Natural killer cell (primary cell): ENCODE data around the gene CDKAL1. TPM values are rescaled to one million over a fixed set of nuclear protein-coding genes. Genes with fewer than 3 reads are reported as not detected.
A peak's percentile ranks its signal among the peaks of the same experiment; 100 is the strongest.

Source experiments
- ATAC-seq, 3 donors: fragments of 150-1000 bp in 2 of 3; fragments of 200-7000 bp in 1 of 3; cut with Tn5 transposase; 1 replicate in 1 of 3; 2 replicates in 2 of 3; pipeline ENCODE4 v1.10.0; 2021; ENCODE audit warnings: mild to moderate bottlenecking in 2 of 3, moderate library complexity in 2 of 3
- DNase-seq, 2 donors: peaks; one replicate each; pipeline versions ENCODE4 v3.0.0 to v3.0.0-alpha.2; 2013 to 2021; ENCODE audit warnings: mixed read lengths in 1 of 2
- H3K27ac ChIP-seq: one replicate; pipeline ENCODE4 v1.5.1; 2013; ENCODE audit warnings: mild to moderate bottlenecking, low read length
- H3K27me3 ChIP-seq: one replicate; pipeline ENCODE4 v1.6.1; 2013; ENCODE audit warnings: low read length; ENCODE audit not compliant: control insufficient read depth, insufficient read depth
- H3K36me3 ChIP-seq: one replicate; pipeline ENCODE4 v1.6.1; 2013; ENCODE audit warnings: low read length; ENCODE audit not compliant: control insufficient read depth, insufficient read depth
- H3K4me1 ChIP-seq: one replicate; pipeline ENCODE4 v1.6.1; 2013; ENCODE audit warnings: low read length; ENCODE audit not compliant: control insufficient read depth, insufficient read depth
- H3K4me3 ChIP-seq: one replicate; pipeline ENCODE4 v1.5.1; 2013; ENCODE audit warnings: low read length
- H3K9me3 ChIP-seq: one replicate; pipeline ENCODE4 v1.6.1; 2013; ENCODE audit warnings: low read length; ENCODE audit not compliant: control insufficient read depth, insufficient read depth
- H3K27ac Mint-ChIP-seq, 2 donors: one replicate each; pipeline ENCODE4 v1.8.0; 2022; ENCODE audit warnings: mild to moderate bottlenecking in 2 of 2, mixed read lengths in 2 of 2, moderate library complexity in 1 of 2
- H3K27me3 Mint-ChIP-seq, 2 donors: one replicate each; pipeline ENCODE4 v1.8.0; 2022; ENCODE audit warnings: low read depth in 2 of 2, mixed read lengths in 2 of 2
- H3K36me3 Mint-ChIP-seq: one replicate; pipeline ENCODE4 v1.8.0; 2022; ENCODE audit warnings: mixed read lengths
- H3K4me1 Mint-ChIP-seq, 2 donors: one replicate each; pipeline ENCODE4 v1.8.0; 2022; ENCODE audit warnings: mixed read lengths in 2 of 2
- H3K4me3 Mint-ChIP-seq: one replicate; pipeline ENCODE4 v1.8.0; 2022; ENCODE audit warnings: mild to moderate bottlenecking, moderate library complexity, mixed read lengths
- H3K9me3 Mint-ChIP-seq, 2 donors: one replicate each; pipeline ENCODE4 v1.8.0; 2022; ENCODE audit warnings: mixed read lengths in 2 of 2
- CTCF ChIP-seq: fragments of 200-600 bp; IDR thresholded peaks from one replicate; pipeline ENCODE4 v1.8.0; 2022; ENCODE audit warnings: antibody characterized with exemption
- WGBS: methylation state at CpG from one replicate; pipeline ENCODE4 v1.1.7; 2013; ENCODE audit warnings: missing lambda C conversion rate; ENCODE audit not compliant: insufficient coverage; 5-methylcytosine and 5-hydroxymethylcytosine counted together
- intact Hi-C: fragments of 100-400 bp; cut with micrococcal nuclease; formaldehyde crosslinking; loops from one replicate; pipeline ENCODE4 v1.14.2; 2022
- total RNA-seq, 4 donors: library from RNA; stranded (reverse); fragments of 120-200 nt in 1 of 4; gene quantifications; one replicate each; pipeline versions ENCODE4 v1.2.3 to v1.2.4, GENCODE V29; 2013 to 2022

CDKAL1 gene
- total RNA-seq, 3 donors from 2014 or later (not counting 1 experiment from before 2014, with no cell fraction given) = 26.0 to 32.8 (median 28.9) TPM

- no peak overlapping the region for H3K4me3 Mint-ChIP-seq
- TF ChIP-seq CTCF = no peak
- no peaks in the 10 kb centered on the region for H3K36me3 ChIP-seq
- H3K36me3 Mint-ChIP-seq = peaks cover 15% of the 10 kb centered on the region
- DNase-seq = peak in 1 of 2 donors; percentile 4
- H3K27ac ChIP-seq = no peak overlapping the region
- intact Hi-C loops = no loop called here
- H3K4me3 ChIP-seq = no peak overlapping the region
- no peaks in the 10 kb centered on the region for H3K4me1 ChIP-seq
- H3K27ac Mint-ChIP-seq = peak overlapping the region in 1 of 2 donors; percentile 7
- no peaks in the 10 kb centered on the region for H3K27me3 Mint-ChIP-seq
- 30% methylated on average over 1 of the region's 1 CpG for WGBS
- H3K9me3 Mint-ChIP-seq = peaks cover 5 to 6% of the 10 kb centered on the region in 2 donors
- H3K27me3 ChIP-seq = no peaks in the 10 kb centered on the region
- peak; percentile 5 to 65 (median 40) for ATAC-seq
- peaks cover 6 to 13% of the 10 kb centered on the region in 2 donors for H3K4me1 Mint-ChIP-seq
- H3K9me3 ChIP-seq = no peaks in the 10 kb centered on the region
Measured at GRCh38 chr6:20946022-20946421, 411.8 kb downstream of the CDKAL1 start.

DNA sequence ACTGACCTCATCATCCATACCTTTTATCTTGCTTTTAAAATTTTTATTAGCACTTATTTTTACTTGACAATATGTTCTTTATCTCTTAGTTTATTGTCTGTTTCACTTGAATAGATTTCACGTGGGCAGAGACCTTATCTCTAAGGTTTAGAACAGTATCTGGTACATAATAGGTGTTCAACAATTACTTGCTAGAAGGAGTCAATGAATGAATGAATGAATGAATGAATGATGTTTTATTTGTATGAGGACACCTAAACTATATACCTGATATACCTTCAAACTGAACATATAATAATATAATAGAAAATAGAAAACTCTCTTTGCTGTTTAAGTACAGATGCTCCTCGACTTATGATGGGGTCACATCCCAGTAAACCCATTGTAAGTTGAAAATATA, 412.6 kb downstream of the CDKAL1 start:
- Mint-ChIP-seq H3K36me3 (peaks cover 15% of the 10 kb centered on the region), H3K4me1 (peaks cover 6 to 13% of the 10 kb centered on the region in 2 donors), H3K27ac (no peak overlapping the region), H3K9me3 (peaks cover 5 to 6% of the 10 kb centered on the region in 2 donors), H3K4me3 (no peak overlapping the region), H3K27me3 (no peaks in the 10 kb centered on the region)
- H3K4me3 ChIP-seq = no peak overlapping the region
- DNase-seq (no peak), ATAC-seq (no peak)
- intact Hi-C loops = no loop called here
- 69% methylated on average over 1 of the region's 2 CpGs for WGBS
- no peaks in the 10 kb centered on the region for H3K27me3 ChIP-seq
- H3K36me3 ChIP-seq = no peaks in the 10 kb centered on the region
- H3K9me3 ChIP-seq = no peaks in the 10 kb centered on the region
- no peak for TF ChIP-seq CTCF
- H3K27ac ChIP-seq = no peak overlapping the region
- H3K4me1 ChIP-seq = no peaks in the 10 kb centered on the region

GRCh38 chr6:20947977-20948376, 413.7 kb downstream of the CDKAL1 start:
- ATAC-seq = no peak

More at GRCh38 chr6:20947977-20948376, 413.7 kb downstream of the CDKAL1 start:
- no peaks in the 10 kb centered on the region for H3K27me3 Mint-ChIP-seq
- no peak overlapping the region for H3K4me3 Mint-ChIP-seq
- peaks cover 4% of the 10 kb centered on the region in 2 donors for H3K9me3 Mint-ChIP-seq
- intact Hi-C loops = no loop called here
- no peak for TF ChIP-seq CTCF
- H3K9me3 ChIP-seq = no peaks in the 10 kb centered on the region
- peaks cover 12% of the 10 kb centered on the region for H3K36me3 Mint-ChIP-seq
- no peaks in the 10 kb centered on the region for H3K4me1 ChIP-seq
- no peaks in the 10 kb centered on the region for H3K36me3 ChIP-seq
- DNase-seq = no peak
- no peak overlapping the region for H3K27ac ChIP-seq
- peaks cover 6 to 13% of the 10 kb centered on the region in 2 donors for H3K4me1 Mint-ChIP-seq
- H3K4me3 ChIP-seq = no peak overlapping the region
- no peak overlapping the region for H3K27ac Mint-ChIP-seq
- H3K27me3 ChIP-seq = no peaks in the 10 kb centered on the region
